Lower leg skin (tissue), 4 donors: Measurements from ENCODE around the gene CDKN2B-AS1. TPM values are rescaled to one million over a fixed set of nuclear protein-coding genes. Genes with fewer than 3 reads are reported as not detected.

Experiments used
- DNase-seq, 2 donors: peaks; one replicate each; pipeline ENCODE4 v3.0.0-alpha.2; 2019; ENCODE audit warnings: low spot score in 2 of 2
- H3K4me3 ChIP-seq: fragments of 200-600 bp; sonication (generic); 2 replicates; pipeline ENCODE4 v1.5.1; 2017; ENCODE audit warnings: mild to moderate bottlenecking, low read depth; ENCODE audit not compliant: poor library complexity, severe bottlenecking
- CTCF ChIP-seq, 3 donors: fragments of 450-650 bp; IDR thresholded peaks; one replicate each; pipeline ENCODE4 v1.5.1; 2016; ENCODE audit warnings: antibody characterized with exemption in 3 of 3, mild to moderate bottlenecking in 3 of 3, moderate library complexity in 2 of 3
- POLR2A ChIP-seq, 2 donors: fragments of 450-650 bp; IDR thresholded peaks; one replicate each; pipeline ENCODE4 v1.6.1; 2016 to 2017; ENCODE audit warnings: antibody characterized with exemption in 2 of 2, mild to moderate bottlenecking in 1 of 2, moderate library complexity in 1 of 2
- WGBS, 2 donors: methylation state at CpG; one replicate each; pipeline ENCODE4 v1.1.5; 2018; 5-methylcytosine and 5-hydroxymethylcytosine counted together
- intact Hi-C: fragments of 100-400 bp; cut with DNase I; formaldehyde crosslinking; loops from one replicate; pipeline ENCODE4 v1.15.0; 2023; ENCODE audit warnings: low total_unique reads
- total RNA-seq, 4 donors: library from RNA; depleted of rRNA; stranded (reverse); fragments of >200 nt; gene quantifications; one replicate each; pipeline ENCODE4 v1.1.0, GENCODE V29; 2016

CDKN2B-AS1 gene
- total RNA-seq, 4 donors from 2014 or later, result 0.49 TPM; not detected in 3

- intact Hi-C loops, result no loop called here
- DNase-seq, result no peak
- 70 to 71% methylated on average over 6 of the region's 6 CpGs for WGBS, 2 donors
- no peak for TF ChIP-seq CTCF (IDR thresholded peaks at IDR 0.05)
- TF ChIP-seq POLR2A (IDR thresholded peaks at IDR 0.05), result no peak
- H3K4me3 ChIP-seq, result no peak overlapping the region
These were observed 112.8 kb downstream of the CDKN2B-AS1 start for GRCh38 chr9:22107202-22108045.

GRCh38 chr9:22108581-22109370 lies 114.2 kb downstream of the CDKN2B-AS1 start:
- no peak overlapping the region for H3K4me3 ChIP-seq
- TF ChIP-seq CTCF (IDR thresholded peaks at IDR 0.05) (no peak), POLR2A (IDR thresholded peaks at IDR 0.05) (no peak)
- no peak for DNase-seq
- intact Hi-C loops, result no loop called here
- 72 to 76% methylated on average over 4 of the region's 4 CpGs for WGBS, 2 donors

- H3K4me3 ChIP-seq, result no peak overlapping the region
- TF ChIP-seq POLR2A (IDR thresholded peaks at IDR 0.05) (no peak), CTCF (IDR thresholded peaks at IDR 0.05) (no peak)
- DNase-seq, result no peak
- intact Hi-C loops, result no loop called here
- WGBS, 2 donors, result 55 to 67% methylated on average over 2 of the region's 2 CpGs
These were observed 116.8 kb downstream of the CDKN2B-AS1 start for GRCh38 chr9:22111176-22111953.

GRCh38 chr9:22111954-22112247 lies 117.3 kb downstream of the CDKN2B-AS1 start:
- intact Hi-C loops, result no loop called here
- no peak for DNase-seq
- TF ChIP-seq CTCF (IDR thresholded peaks at IDR 0.05) (no peak), POLR2A (IDR thresholded peaks at IDR 0.05) (no peak)
- H3K4me3 ChIP-seq, result no peak overlapping the region

- 84 to 87% methylated on average over 12 of the region's 12 CpGs for WGBS, 2 donors
- TF ChIP-seq CTCF (IDR thresholded peaks at IDR 0.05) (no peak), POLR2A (IDR thresholded peaks at IDR 0.05) (no peak)
- DNase-seq, result no peak
- intact Hi-C loops, result no loop called here
- H3K4me3 ChIP-seq, result no peak overlapping the region
These were observed 118.6 kb downstream of the CDKN2B-AS1 start for GRCh38 chr9:22112870-22113821.
